Endometrium (tissue), 2 donors: ENCODE data around the gene GPR132.
"Not testable (repeated sequence)": the region's sequence is repeated elsewhere in the genome, so short reads cannot be mapped to it uniquely, and the experiment has no call there.

Experiments used
- FAIRE-seq: peaks from 2 replicates; lab custom pipeline; 2012; peaks lifted over from hg19 to GRCh38; lab: Jason Lieb, UNC
- donor health status: control.
- donor health status: control.

The GPR132 gene

DNA sequence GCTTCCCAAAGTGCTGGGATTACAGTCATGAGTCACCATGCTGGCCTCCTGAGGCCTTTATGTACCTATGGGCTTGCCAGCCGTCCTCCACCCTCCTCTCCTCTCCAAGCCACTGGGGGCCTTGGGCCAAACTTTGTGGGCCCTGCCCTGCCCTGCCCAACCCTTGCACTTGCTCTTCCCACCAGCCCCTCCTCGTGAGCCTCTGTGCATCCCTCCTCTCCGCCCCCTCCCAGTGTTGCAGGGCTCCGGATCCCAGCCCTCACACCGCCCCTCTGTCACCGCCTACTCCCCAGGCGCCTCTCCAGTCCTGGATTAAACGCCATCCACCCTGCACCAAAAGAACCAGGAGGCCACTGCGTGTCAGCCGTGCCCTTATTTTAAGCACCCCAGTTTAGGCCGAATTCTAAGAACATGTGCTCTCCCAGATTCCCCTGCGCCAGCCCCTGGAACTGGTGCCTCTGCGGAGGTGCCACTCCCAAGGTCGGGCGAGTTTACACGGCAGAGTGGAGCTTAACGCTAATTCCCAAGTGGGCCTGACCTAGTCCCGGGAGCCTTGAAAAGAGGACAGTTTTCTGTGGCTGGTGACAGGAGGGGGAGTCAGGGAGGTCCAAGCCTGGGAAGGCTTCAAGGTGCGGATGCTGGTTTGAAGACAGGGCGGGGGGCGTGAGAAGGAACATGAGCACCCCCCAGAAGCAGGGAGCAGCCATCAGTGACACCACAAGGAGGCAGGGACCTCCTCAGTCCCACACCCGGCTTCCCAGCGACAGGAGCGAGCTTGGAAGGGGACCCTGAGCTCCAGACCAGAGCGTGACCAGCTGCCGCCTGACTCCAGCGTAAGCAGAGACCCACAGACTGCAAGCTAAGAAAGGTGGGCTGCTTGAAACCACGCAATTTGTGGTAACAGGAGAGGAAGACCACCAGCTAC, 23.1 kb downstream of the GPR132 start:
- FAIRE-seq = no peak

DNA sequence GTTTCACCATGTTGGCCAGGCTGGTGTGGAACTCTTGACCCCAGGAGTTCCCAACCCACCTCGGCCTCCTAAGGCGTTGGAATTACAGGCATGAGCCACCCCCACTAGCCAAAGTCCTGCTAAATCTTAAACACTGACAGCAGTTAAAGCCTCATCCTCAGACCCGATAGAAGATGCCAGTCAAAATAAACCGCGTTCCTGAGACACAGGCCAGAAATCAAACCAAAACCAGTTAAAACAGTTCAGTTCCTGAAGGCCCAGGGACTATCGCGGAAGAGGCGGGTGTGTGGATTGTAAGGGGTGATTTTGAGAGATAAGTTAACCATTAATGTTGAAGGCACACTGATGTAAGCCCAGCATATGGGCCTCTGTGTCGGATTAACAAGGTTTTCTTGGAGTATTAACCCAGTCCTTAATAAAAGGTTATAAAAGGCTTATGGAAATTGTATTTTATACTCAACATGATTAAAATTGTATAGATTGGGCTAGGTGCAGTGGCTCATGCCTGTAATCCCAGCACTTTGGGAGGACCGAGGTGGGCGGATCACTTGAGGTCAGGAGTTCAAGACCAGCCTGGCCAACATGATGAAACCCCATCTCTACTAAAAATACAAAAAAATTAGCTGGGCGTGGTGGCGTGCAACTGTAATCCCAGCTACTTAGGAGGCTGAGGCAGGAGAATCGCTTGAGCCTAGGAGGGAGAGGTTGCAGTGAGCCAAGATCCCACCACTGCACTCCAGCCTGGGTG, 25.6 kb downstream of the GPR132 start:
- no peak for FAIRE-seq

DNA sequence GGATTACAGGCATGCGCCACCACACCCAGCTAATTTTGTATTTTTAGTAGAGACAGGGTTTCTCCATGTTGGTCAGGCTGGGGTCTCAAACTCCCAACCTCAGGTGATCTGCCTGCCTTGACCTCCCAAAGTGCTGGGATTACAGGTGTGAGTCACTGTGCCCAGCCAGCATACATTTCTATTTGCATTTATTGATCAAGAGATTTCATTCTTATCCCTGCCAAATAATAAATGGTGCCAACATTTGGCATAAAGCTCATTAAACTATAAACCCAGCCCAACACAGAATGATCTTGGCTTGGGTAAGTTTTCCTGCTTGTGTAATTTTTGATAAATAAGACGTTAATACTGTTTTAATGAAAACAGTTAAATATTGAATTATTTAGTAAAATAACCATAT, 29.6 kb downstream of the GPR132 start:
- not testable (repeated sequence) for FAIRE-seq

DNA sequence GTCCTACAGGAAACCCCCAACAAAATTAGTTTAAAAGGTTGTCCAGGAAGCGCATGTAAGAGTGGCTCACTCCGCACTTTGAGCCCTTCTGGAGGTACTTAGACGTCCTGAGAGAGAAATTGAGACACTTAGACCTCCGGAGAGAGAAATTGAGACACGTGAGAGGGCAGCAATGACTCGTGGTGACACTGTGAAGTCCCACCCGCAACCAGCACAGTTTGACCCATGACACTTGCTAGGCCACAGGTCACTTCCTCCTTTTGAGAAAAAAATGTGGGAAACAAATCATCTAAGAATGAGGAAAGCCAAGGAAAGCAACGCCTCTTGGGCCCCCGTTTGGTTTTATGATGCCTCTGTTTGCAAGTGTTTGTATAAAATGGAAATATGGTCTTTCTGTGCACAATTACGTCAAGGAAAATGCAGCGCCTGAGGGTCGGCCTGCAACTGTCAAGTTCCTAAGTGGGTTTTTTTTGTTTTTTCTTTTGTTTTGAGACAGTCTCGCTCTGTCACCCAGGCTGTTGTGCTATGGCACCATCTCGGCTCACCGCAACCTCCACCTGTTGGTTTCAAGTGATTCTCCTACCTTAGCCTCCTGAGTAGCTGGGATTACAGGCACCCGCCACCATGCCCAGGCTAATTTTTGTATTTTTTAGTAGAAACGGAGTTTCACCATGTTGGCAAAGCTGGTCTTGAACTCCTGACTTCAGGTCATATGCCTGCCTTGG, 30.8 kb downstream of the GPR132 start:
- no peak for FAIRE-seq

DNA sequence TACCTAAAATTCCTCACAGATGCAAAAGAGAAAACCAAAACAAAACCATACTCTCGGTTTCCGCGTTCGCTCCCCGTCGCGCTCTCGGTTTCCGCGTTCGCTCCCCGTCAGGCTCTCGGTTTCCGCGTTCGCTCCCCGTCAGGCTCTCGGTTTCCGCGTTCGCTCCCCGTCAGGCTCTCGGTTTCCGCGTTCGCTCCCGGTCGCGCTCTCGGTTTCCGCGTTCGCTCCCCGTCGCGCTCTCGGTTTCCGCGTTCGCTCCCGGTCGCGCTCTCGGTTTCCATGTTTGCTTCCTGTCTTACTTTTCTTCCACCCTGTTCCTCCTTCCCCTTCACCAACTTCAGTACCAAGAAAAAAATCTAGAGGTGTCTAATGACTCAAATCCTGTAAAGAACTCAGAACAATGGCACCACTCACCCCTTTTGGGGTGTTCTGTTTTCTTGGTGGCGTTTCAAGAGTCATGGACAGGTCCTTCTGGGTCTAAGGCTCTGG, 31.8 kb downstream of the GPR132 start:
- FAIRE-seq = not testable (repeated sequence)

DNA sequence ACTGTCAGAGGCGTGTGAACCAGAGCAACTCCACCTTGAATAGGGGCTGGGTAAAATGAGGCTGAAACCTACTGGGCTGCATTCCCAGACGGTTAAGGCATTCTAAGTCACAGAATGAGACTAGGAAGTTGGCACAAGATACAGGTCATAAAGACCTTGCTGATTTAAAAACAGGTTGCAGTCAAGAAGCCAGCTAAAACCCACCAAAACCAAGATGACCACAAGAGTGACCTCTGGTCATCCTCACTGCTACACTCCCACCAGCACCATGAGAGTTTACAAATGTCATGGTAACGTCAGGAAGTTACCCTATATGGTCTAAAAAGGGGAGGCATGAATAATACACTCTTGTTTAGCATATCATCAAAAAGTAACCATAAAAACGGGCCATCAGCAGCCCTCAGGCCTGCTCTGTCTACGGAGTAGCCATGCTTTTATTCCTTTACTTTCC, 32.8 kb downstream of the GPR132 start:
- FAIRE-seq = not testable (repeated sequence)

DNA sequence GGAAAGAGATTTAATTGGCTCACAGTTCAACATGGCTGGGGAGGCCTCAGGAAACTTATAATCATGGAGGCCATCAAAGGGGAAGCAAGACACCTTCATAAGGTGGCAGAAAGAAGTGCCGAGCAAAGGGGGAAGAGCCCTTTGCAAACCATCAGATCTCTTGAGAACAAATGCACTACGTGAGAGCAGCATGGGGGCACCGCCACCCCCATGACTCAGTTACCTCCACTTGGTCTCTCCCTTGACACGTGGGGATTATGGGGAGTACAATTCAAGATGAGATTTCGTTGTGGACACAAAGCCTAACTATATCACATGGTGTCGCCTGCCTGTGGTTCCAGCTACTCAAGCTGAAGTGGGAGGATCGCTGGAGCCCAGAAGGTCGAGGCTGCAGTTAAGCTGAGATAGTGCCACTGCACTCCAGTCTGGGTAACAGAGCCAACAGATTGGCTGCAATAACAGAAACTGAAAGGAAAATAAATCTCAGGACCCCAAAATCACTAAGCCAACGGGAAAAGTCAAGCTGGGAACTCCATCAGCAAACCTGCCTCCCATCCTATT, 34.3 kb downstream of the GPR132 start:
- FAIRE-seq = no peak

DNA sequence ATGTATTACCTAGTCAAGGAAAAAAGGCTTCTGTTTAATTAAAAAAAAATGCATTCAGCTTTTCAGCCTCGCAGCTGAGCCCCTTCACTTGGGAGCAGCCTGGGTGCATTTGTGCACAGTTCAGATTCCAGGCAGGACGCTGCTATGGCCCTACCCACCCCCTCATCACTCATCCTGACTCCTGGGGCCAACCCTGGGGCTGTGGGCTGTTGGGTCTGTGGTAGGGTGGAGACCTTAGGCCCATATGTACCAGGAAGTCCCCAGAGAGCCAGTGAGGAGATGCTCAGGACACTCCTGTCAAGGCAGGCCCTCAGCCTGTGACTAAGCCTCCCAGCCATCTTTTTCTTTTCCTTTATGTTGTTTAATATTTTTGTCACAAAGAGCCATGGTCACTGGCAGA, 35.0 kb downstream of the GPR132 start:
- FAIRE-seq = no peak

DNA sequence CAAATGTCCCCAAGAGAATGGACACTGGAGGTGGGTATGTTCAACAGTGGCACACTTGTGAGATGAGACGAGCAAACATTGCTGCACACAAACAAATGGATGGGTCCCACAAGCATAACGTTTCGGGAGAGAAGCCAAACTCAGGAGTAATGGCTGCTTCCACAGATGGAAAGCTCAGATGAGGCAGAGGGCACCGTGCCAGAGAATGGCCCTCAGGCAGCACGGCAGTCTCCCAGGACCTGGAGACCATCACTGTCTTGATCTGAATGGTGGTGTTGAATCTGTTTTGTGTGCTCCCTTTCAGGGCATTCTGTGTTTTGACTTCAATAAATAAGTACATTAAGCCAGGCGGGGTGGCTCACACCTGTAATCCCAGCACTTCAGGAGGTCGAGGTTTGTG, 35.8 kb downstream of the GPR132 start:
- no peak for FAIRE-seq

DNA sequence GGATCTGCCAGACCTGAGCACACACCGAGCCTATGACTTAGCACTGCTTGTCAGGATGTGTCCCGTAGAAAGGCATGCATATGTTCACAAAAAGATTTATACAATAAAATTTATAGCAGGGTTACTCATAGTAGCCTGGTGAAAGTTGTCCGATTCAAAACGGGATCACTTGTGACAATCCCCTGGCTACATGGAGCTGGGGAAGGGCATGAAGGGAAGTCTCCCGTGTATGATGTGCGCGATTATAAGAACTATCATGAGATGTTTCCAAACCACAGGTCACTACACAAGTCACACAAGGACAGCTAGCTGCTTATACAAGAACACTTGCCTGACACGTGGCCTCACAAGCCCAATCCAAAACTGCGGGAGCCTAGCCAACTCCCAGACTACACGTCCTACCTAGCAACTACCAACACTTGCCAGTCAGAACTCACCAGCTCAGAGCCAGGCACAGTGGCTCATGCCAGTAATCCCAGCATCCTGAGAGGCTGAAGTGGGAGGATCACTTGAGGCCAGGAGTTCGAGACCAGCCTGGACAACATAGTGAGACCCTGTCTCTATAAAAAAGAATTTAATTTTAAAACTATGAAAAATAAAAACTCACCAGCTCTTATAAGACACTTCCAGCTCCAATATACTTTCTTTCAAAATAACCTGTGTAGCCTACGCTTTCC, 36.8 kb downstream of the GPR132 start:
- no peak for FAIRE-seq

DNA sequence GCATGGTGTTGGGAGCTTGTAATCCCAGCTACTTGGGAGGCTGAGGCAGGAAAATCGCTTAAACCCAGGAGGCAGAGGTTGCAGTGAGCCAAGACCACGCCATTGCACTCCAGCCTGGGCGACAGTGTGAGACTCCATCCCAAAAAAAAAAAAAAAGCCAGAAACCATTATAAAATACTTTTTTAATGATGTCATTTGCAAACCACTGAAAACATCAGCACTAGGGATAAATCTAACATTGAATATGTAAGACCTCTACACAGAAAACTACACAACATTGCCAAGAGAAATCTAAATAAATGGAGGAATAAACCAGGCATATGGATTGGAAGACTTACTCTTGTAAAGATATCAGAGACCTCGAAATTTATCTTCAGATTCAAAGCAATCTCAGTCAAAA, 37.5 kb downstream of the GPR132 start:
- FAIRE-seq = not testable (repeated sequence)

DNA sequence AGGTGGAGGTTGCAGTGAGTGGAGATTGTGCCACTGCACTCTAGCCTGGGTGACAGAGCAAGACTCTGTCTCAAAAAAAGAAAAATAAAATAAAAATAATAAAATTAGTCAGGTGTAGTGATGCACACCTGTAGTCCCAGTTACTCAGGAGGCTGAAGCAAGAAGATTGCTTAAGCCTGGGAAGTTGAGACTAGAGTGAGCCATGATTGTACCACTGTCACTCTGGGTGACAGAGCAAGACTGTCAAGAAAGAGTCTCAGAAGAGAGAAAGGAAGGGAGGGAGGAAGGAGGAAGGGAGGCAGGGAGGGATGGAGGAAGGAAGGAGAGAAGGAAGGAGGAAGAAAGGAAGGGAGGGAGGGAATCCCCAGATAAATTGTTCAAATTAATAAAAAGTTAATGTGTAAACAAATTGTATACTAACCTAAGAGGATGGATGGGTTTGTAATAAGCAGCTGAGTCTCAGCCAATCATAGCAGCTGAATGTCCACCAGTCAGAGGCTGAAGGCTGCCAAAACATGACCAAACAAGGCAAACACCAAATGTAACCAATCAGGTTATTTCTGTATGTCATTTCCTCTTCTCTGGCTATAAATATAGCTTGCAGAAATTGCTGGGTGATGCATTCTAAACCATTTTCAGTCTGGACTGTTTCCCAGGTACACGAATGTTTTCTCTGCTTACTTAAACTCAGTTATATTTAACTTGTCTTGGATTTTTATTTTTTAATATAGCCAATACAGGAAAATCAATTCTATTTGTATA, 38.2 kb downstream of the GPR132 start:
- FAIRE-seq = no peak

DNA sequence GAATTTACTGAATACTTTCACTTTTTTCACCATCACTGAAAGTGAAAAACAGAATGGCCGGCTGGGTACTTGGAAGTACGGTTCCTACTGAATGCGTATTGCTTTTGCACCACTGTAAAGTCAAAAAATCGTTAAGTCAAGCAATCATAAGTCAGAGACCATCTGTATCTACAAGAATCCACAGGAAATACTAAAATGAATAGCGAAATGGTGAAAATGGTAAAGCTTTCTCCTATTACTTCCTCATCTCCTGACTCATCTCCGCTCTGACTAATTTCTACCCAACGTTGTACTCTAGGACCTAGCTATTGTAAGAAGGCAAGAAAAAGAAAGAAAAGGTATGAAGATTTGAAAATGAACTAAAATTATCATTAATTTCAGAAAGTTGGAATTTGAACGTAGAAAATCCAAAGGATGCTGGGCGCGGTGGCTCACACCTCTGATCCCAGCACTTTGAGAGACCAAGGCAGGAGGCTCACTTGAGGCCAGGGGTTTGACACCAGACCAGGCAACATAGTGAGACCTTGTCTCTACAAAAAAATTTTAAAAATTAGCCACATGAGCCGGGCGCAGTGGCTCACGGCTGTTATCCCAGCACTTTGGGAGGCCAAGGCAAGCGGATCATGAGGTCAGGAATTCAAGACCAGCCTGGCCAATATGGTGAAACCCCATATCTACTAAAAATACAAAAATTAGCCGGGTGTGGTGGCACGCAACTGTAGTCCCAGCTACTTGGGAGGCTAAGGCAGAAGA, 39.0 kb downstream of the GPR132 start:
- FAIRE-seq = no peak

DNA sequence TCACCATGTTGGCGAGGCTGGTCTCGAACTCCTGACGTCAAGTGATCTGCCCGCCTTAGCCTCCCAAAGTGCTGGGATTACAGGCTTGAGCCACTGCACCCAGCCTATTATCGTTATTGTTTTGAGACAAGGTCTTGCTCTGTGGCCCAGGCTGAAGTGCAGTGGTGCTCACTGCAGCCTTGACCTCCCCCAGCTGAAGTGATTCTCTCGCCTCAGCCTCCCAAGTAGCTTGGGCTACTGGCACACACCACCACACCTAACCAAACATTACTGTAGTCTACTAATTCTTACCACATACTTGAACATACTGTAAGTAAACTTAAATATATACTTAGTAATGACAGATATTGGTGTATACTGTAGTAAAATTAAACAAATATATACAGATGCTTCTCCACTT, 39.8 kb downstream of the GPR132 start:
- FAIRE-seq = no peak

DNA sequence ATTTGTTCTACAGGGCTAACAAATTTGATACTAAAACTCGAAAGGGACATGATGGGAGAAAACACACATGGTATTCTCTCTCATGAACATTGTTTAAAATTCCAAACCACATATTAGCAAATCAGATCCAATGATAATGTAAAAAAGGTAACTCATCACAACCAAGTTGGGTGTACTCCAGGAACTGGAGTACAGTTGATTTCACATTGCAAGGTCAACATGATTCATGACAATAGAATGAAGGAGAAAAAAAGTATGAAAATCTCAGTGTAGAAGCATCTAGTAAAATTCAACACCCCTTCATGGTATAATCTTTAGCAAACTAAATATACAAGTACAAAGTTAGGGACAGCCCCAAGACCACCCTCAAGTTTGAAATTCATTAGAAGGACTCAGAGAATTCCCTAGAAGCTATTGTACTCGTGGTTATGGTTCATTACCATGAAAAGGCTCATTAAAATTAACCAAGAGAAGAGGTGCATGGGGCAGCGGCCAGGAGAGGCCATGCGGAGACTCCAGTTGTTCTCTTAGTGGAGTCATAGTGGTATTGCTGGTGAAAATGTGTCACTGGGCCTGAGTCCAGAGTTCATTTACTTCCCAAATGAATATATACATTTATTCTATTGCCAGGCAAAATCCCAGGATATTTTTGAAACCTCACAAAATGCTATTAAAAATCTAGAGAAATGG, 41.3 kb downstream of the GPR132 start:
- FAIRE-seq = no peak

DNA sequence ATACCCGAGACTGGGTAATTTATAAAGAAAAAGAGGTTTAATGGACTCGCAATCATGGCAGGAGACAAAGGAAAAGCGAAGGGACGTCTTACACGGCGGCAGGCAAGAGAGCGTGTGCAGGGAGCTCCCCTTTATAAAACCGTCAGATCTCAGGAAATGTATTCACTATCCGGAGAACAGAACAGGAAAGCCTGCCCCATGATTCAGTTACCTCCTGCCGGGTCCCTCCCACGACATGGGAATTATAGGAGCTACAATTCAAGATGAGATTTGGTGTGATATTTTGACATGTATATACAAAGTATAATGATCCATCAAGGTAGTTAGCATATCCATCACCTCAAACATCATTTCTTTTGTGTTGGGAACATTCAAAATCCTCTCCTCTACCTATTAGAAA, 42.1 kb downstream of the GPR132 start:
- FAIRE-seq = no peak

DNA sequence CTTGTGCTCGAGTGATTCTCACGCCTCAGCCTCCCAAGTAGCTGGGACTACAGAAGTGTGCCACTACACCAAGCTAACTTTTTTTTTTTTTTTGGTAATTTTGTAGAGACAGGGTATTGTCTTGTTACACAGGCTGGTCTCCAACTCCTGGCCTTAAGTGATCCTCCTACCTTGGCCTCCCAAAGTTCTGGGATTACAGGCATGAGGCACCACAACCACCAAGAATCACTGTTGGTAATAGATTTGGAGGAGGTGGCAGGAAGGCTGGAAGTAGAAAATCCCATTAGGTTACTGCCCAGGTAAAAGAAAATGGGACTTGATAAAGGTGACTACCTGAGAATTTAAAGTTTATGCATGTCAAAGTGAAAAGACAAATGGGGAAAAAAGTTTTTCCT, 43.0 kb downstream of the GPR132 start:
- FAIRE-seq = no peak

DNA sequence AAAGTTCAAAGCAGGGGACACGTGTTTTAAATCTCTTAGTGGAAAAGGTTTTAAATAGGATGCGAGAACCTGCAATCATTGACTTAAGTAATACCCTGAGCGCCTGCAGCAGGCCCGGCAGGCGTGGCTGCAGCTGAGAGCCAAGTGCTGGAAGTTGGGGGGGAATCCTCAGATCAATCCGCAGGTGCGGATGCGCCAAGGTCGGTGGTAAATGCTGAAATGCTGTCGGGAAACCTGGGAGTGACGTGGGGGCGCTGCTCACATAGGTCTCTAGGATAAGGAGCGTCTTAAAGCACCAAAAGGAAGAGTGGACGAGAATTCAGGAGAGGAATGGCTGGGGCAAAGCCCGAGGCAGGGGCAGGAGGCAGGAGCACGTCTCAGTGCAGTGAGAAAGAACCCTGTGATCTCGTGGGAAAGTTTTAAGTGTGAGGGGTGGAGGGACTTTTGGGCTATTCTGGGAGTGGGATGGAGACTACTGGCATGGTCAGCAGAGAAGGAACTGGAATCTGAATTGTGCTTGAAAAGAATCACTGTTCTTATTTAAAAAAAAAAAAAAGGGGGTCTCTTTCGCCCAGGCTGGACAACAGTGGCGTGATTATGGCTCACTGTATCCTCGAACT, 43.5 kb downstream of the GPR132 start:
- FAIRE-seq = no peak
